ENCODE data around the gene SPDYE2.
"Not testable (repeated sequence)": the region's sequence is repeated elsewhere in the genome, so short reads cannot be mapped to it uniquely, and the experiment has no call there.

The SPDYE2 gene

DNA sequence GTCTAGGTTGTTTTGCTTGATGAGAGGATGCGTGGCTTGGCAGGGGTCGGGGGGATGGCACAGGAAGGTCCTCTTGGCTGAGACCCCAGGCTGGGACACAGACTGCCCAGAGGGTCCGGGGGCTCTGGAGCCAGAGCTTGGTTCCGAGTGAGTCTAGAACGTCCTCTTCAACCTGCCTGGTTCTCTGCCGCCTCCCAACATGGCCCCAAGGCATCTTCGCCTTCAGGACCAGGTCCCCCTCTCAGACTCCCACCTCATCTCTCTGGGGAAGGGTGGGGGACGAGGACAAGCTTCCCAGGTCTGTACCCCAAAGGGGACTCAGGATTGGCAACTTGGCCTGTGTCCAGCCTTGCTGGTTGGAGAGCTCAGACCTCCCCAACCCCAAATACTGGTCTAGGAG lies 8.9 kb upstream of the SPDYE2 start:
- DNase-seq = not testable (repeated sequence)

DNA sequence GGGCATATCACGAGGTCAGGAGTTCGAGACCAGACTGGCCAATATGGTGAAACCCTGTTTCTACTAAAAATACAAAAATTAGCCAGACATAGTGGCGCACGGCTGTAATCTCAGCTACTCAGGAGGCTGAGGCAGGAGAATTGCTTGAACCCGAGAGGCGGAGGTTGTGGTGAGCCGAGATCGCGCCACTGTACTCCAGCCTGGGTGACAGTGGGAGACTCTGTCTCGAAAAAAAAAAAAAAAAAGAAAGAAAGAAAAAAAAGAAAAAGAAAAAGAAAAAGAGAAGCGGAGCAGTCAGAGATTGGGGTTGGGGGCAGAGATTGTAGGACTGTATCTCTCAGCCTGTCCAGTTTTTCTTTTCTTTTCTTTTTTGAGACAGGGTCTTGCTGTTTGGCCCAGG lies 8.3 kb upstream of the SPDYE2 start:
- not testable (repeated sequence) for DNase-seq

DNA sequence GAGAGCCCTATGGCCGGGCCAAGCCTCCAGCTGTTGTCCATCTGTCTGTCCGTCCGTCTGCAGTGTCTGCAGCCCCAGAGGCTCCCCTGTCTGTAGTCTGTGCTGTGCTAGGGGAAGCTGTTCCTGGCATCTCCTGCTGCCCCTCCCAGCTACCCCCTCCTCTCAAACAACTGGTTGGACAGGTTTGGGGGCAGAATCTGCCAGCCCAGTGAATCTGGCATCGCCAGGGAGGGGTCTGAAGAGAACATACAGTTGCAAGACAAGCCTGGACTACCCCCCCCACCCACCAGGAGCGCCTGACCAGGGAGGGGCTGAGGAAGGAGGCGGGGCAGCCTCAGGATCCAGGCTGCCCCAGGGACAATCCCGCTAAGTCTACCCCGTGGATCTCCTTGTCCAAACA lies 7.4 kb upstream of the SPDYE2 start, which contains the start of gene UPK3BL2:
Gene UPK3BL2 (minus strand): TSS at position 101 of the 400 bp plus-strand sequence. CDS start 60 bp downstream, at position 41.
- DNase-seq = not testable (repeated sequence)

DNA sequence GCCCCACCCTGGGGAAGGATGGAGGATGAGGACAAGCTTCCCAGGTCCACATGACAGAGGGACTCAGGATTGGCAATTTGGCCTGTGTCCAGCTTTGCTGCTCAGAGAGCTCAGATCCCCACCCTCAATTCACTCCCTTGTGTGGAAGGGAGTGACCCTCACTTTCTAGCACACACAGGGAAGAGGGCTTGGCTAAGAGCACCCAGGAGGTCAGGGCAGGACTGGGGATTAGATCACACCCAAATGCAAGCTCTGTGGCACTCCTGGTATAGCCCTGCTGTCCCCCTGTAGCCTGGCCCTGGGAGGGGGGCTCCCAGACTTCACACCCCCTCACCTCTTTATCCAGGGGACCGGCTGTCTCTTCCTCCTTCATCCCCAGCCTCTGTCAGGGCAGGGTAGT lies 6.7 kb upstream of the SPDYE2 start:
- DNase-seq = not testable (repeated sequence)

DNA sequence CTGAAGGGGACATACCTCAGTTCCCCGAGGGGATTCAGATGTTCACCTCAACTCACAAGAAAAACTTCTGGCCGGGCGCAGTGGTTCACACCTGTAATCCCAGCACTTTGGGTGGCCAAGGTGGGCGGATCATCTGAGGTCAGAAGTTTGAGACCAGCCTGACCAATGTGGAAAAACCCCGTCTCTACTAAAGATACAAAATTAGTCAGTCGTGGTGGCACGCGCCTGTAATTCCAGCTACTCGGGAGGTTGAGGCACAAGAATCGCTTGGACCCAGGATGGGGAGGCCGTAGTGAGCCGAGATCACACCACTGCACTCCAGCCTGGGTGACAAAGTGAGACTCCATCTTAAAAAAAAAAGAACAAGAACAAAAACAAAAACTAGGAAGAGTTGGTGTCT lies 5.7 kb upstream of the SPDYE2 start:
- not testable (repeated sequence) for DNase-seq

DNA sequence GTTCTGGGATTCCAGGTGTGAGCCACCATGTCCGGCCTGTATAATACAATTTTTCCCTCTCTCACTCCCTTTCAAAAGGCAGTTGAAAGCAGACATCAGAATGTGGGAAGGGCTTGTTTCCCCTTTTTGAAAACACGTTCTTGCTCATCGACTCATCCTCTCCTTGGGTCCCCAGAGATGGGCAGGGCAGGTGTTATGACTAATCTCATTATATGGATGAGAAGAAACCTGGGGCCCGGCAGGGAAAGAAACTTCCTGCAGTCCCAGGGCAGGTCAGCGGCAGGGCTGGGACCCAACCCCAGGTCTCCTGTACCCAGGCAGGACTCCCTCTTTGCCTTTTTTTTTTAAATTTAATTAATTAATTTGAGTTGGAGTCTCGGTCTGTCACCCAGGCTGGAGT lies 4.7 kb upstream of the SPDYE2 start:
- DNase-seq = not testable (repeated sequence)

DNA sequence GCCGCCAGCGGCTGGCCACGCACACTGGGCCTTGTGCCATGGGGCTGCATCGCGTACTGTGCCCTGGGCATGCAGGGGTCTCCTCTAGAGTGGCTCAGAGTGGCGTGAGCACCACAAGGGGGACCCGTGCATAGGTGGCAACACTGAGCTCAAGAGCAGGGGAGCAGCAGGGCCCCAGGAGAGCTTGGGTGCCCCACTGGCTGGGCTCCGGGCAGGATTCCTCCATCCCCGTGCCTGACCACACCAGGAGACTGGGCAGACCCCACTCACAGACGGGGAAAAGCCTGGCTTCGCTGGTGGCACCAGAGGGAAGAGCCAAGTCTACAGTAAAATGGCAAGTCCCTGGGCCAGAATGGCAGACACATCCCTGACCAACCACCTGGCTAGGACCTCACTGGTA lies 17.6 kb downstream of the SPDYE2 start:
- DNase-seq = not testable (repeated sequence)

DNA sequence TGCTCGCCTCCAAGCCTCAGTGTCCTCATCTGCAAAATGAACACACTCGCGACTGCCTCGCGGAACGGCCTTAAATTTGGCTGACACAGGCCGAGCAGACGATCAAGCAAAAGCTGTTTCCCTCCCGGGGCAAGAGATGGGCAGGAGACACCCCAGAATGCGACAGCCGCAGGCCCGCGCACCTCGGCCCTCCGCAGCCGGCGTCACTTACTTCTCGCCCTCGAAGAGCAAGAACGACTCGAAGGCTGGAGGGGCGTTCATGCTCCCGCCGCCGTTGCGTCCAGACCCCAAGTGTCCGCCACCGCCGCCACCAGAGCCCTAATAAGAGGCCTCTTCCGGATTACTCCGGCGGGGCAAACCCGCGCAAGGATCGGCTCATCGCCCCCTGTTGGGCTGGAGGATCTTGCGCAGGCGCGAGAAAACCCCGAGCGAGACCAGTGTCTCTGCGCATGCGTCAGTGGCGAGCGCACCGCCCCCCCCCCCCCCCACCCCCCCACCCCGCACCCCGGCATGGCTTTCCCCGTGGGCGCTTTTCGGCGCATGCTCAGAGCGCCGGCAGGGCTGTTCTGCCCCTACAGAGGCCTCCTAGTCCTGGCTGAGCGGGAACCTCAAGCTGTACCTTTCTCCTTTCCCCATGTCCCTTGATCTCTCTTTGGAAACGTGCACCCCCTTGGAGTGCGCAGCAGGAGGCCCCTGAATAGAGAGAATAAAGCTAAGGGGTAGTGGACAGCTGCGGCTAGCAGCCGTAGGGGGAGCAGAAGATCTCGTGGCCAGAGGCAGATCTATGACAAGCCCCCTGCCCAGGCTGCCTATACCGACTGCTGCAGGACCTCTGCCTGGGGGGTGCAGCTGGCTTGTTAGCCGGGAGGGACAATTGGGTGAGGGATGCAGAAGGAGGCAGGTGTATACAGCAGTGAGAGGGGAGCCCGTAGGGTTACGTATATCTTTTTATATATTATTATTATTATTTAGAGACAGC lies 21.5 kb downstream of the SPDYE2 start, which contains the start of gene POLR2J3:
Gene POLR2J3 (minus strand): TSS at position 323 of the 979 bp plus-strand sequence. CDS start 62 bp downstream, at position 261.
- peak; percentile 91 for DNase-seq

DNA sequence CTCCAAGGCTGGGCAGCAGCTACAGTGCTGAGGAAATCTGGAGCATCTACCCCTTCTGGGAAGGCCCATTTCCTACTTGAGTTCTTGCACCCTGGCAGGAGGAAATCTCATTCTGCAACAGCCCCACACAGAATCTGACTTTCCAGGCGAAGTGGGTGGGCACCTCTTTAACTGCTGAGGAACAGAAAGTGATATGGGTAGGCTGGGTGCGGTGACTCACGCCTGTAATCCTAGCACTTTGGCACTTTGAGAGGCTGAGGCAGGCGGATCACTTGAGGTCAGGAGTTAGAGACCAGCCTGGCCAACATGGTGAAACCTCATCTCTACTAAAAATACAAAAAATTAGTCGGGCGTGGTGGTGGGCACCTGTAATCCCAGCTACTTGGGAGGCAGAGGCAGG lies 23.6 kb downstream of the SPDYE2 start:
- not testable (repeated sequence) for DNase-seq

DNA sequence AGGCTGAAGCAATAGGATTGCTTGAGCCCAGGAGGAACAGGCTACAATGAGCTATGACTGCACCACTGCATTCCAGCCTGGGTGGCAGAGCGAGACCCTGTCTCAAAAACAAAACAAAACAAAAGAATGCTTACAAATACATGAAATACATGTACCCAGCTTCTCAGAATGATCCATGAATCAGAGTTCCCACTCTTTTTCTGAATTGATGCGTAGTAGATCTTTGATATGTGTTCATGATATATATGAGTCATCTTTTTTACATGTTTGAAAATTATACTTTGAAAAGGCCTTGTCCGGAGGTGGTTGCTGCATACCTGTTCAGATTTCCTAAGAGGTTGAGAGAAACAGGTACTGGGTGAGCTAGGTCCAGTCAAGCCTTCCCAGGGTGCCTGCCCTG lies 25.3 kb downstream of the SPDYE2 start:
- DNase-seq = not testable (repeated sequence)

DNA sequence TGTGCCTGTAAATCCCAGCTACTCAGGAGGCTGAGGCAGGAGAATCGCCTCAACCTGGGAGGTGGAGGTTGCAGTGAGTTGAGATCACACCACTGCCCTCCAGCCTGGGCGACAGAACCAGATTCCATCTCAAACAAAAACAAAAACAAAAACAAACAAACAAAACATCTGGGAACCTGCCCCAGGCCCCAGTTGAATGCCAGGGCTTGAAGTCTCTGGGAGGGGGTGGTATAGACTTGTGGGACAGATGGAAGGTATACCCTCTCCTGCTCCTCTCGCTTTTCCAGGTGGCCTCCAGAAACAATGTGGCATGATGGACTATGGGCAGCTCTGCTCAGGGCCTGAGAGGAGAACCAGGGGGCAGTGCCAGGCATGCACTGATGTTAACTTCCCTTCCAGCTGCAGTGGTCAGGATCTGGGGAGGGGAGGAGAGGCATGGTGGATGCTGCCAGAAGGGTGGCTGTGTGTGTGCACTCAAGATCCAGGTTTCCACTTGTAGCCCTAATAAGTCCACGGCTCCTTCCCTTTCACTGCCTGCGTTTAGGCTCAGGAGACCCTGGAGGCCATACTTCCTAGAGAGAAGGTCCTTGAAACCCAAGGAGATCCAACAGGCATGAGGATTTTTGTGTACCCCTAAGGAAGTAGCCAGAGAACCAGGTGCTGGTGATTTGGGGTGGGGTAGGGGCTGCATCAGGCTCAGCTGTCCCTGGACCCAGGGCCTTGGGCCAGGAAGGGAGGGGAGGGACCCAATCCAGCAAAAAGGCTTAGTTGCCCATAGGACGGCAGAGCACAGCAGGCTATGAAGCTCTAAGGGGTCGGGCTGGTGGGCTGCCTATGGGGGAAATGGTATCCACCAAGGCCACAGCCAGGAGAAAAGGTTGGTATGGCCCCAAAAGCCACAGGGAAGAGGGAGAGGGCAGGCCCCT lies 26.6 kb downstream of the SPDYE2 start:
- not testable (repeated sequence) for DNase-seq

DNA sequence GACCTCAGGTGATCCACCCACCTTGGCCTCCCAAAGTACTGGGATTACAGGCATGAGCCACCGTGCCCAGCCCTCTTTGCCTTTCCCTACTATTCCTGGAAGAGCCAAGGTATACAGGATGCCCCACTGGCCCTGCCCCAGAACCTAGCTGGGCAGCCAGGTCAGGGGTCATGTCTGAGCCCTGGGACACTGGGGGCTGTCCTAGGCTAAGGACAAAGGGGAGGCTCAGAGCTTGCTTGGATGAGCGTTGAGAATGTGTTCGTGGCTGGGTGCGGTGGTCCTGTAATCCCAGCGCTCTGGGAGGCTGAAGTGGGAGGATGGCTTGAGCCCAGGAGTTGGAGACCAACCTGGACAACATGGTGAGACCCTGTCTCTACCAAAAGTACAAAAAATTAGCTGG lies 27.5 kb downstream of the SPDYE2 start:
- DNase-seq = not testable (repeated sequence)

DNA sequence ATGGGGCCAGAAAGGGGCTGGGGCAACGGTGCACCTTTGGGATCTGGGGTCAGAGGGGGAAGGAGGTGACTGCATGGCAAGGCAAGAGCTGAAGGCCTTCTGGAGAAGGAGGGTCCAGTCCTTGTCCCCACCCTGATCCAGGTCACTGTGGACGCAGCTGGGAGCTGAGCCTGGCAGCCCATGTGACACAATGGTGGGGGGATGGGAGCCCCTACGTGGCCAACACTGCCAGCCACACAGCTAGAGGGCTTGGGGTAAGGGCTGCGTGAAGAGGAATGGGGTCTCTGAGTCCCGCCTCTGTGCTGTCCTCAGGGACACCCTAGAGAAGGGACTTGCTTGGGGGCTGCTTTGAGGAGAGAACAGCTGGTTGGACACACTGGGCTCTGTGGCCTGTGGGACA lies 30.7 kb downstream of the SPDYE2 start:
- DNase-seq = not testable (repeated sequence)

DNA sequence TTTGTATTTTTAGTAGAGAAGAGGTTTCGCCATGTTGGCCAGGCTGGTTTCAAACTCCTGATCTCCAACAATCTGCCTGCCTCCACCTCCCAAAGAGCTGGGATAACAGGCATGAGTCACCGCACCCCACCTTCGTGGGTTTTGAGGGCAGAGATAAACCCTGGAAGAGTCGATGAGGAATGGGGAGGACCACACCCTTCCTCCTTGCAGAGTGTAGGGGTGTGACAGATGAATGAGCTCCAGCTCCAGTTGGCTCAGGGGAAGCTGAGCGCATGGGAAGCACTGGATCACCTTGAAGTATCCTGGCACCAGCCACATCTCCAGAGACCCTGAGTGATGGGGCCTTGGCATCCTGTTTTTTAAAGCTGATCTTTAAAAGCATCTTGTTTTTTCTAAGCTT lies 32.5 kb downstream of the SPDYE2 start:
- not testable (repeated sequence) for DNase-seq

DNA sequence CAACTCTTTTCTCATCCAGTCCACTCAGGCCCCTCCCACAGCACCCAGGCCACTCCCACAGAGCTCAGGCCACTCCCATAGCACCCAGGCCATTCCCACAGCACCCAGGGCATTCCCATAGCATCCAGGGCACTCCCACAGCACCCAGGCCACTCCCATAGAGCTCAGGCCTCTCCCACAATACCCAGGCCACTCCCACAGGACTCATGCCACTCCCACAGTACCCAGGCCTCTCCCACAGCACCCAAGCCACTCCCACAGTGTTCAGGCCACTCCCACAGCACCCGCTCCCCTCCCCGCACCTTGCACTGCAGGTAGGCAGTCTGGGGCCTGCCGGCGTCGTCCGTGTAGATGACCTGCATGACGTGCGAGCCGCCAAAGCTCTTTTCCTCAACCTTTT lies 38.8 kb downstream of the SPDYE2 start:
- DNase-seq = not testable (repeated sequence)

DNA sequence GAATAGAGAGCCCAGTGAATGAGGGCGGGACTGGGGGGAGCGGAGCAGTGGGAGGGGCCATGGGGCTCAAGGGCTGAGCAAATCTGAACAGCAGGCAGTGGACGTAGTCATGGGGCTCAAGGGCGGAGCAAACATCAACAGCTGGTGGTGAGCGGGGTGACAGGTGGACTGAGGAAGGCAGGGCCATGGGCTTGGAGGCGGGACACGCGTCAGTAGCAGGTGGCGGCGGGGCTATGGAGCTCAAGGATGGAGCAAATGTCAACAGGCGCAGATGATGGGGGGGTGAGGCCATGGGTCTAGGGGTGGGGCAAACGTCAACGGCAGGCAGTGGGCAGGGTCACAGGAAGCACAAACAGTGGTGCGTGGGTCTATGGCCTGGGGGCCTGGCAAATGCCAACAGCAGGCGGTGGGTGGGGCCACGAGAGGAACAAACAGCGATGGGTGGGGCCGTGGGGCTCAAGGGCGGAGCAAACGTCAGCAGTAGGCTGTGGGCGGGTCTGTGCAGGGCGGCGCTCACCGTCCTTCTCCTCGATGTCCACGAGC lies 41.5 kb downstream of the SPDYE2 start:
- not testable (repeated sequence) for DNase-seq

DNA sequence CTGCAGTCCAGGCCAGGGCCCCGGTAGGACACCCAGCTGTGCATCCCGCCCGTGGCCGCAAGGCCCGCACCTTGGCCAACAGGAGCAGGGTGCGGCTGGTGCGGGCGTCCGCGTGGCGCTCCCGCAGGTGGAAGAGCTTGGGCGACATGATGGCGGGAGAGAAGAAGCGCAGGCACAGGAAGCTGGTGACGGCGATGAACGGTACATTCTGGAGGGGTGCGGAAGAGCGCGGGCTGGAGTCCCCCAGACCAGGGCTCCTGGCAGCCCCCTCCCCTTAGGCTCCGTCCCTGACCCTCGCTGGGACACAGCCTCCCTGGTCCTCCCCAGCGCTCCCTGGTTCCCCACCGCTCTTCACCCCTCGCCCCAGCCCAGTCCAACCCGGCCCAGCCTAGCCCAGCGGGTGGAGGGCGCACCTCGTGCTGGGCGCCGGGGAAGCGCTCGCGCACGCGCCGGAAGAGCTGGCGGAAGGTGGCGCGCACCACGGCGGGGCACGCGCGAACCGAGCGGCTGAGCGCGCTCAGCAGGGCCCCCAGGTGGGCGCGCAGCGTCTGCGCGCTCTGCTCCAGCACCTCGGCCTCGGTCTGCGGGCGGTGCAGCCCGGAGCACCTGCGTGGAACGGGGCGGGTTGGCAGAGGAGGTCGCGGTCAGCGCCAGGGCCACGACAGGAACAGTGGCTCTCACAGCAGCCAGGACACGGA lies 42.8 kb downstream of the SPDYE2 start:
- not testable (repeated sequence) for DNase-seq

DNA sequence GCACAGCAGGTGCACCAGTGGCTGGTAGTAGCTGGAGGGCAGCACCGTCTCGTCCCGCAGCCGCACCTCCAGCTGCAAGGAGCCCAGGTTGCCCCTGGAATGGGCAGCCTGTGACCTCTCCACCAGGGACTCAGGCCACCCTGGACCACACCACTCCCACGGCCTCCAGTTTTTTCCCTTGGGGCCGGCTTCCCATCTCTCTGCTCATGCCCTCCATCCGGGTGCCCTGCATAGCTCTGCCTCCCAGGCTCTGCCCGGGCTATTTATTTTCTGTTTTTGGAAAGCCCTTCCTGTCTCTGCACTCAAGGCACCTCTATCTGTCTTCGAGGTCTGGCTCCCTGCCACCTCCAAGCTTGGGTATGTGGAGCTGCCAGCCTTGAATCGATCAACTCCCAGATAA lies 45.0 kb downstream of the SPDYE2 start:
- not testable (repeated sequence) for DNase-seq

DNA sequence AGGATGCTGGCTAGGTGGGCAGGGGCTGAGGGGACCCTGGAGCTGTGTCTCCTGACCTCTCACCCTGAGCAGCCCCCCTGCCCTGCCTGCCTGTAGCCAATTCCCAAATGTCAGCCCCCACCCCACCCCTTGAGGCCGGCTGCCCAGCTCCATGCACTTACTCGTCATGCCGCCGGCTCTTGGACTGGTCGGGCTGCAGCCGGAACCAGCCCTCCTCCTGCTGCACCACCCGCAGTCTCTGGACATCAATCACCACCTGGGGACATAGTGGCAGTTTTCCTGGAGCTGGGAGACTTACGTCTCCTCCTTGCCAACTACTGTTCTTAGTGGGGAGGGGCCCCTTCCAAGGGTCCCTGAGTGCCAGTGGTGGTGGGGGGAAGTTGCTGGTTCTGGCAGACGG lies 48.7 kb downstream of the SPDYE2 start:
- DNase-seq = not testable (repeated sequence)

DNA sequence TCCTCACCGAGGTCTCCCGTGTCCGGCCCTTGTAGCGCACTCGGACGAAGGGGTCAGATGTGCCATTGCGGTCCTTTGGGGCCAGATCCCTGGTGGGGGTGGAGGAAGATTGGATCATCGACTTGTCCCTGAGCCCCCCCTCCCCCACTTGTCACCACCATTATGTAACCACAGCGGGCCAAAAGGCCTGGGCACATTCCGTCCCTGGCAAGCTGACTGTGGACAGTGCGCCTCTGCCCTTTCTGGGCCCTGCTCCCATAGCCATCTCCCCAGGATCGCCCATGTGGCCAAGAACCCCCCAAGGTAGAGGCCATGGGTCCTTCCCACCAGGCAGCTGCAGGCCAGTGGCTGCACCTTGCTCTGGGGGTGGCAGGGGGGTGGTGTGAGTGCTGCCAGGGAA lies 51.3 kb downstream of the SPDYE2 start:
- DNase-seq = not testable (repeated sequence)

DNA sequence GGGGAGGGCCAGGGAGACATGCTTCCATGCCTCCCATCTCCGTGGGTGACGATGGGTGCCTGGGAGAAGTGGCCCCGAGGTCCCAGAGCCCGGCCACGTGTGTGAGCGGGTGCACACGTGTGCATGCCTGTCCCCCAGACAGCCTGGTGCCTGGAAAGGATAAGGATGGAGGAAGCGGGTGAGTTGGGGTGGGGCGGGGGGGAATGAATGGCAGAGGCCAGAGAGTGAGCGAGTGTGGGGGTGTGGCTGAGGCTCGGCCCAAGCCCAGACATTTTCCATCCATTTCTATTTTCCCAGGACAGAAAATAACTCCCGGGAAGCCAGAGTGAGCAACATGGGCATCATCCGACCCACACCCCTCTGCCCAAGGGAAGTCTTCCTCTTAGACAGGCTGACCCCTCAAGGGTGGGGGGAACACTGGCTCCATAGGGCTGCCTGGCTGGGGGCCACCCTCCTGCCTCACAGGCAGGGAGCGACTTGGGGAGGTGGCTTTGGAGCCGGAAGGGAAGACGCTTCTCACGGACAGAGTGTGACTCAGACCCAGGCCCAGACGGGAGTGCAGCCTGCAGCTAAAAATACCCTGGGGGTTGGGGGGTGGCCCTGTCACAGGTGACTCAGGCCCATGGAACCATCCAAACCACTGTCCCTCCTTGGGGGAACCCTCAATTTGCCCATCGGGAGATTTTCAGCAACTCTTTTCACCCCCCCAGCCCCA lies 53.6 kb downstream of the SPDYE2 start:
- not testable (repeated sequence) for DNase-seq
